Fibroblast of the aortic adventitia (primary cell): Measurements from ENCODE around the gene LIME1. TPM values are rescaled to one million over a fixed set of nuclear protein-coding genes. Genes with fewer than 3 reads are reported as not detected.
A peak's percentile ranks its signal among the peaks of the same experiment; 100 is the strongest.

Experiments used
- DNase-seq: peaks from one replicate; pipeline ENCODE4 v3.0.0-alpha.2; 2010; ENCODE audit warnings: low read depth
- H3K4me3 ChIP-seq: 2 replicates; pipeline ENCODE4 v1.5.1; 2011; ENCODE audit warnings: low read depth, mild to moderate bottlenecking, control low read depth, low read length, moderate library complexity
- total RNA-seq: library from RNA; depleted of rRNA; stranded (reverse); fragments of >200 nt; gene quantifications from 2 replicates; pipeline ENCODE4 v1.2.3, GENCODE V29; 2012; ENCODE audit warnings: low replicate concordance
- TF ChIP-seq, protein P1 (sequence below): IDR thresholded peaks from 2 replicates; pipeline ENCODE4 v1.5.1; 2011; ENCODE audit warnings: mild to moderate bottlenecking, low read length, control low read depth, inconsistent platforms; ENCODE audit not compliant: insufficient read depth

LIME1 gene
- total RNA-seq, 1 donor: 1.7 TPM

DNA sequence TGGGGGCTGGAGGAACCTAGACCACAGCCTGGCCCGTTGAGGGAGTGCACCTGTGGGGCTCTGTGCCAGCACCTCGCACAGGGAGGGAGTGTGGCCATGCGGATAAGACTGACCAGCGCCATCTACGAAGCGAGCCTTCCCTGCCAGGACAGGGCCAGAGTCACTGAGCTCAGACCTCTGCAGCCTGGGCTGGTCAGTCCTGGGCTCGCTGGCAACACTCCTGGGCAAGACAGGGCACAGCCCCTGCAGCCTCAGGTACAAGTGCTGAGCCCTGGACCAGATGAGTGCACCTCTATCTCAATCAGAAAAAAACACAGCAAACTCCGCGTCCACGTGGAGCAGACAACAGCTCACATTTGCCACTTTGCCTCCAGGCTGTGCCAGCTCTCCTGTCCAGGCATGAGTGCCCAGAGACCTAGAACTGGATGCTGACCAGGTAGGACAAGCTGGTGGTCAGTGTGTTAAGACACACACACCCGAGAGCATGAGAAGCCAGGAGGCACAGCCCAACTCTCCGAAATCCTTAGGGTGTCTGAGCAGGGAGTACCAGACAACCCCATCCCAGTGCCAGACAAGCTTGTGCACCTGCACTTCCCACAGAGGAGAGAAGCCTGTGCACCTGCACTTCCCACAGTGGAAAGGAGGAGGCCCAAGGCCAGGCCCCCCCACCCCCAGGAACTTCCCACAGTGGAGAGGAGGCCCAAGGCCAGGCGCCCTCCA is 33.6 kb upstream of the LIME1 start:
- TF ChIP-seq, protein P1, sequence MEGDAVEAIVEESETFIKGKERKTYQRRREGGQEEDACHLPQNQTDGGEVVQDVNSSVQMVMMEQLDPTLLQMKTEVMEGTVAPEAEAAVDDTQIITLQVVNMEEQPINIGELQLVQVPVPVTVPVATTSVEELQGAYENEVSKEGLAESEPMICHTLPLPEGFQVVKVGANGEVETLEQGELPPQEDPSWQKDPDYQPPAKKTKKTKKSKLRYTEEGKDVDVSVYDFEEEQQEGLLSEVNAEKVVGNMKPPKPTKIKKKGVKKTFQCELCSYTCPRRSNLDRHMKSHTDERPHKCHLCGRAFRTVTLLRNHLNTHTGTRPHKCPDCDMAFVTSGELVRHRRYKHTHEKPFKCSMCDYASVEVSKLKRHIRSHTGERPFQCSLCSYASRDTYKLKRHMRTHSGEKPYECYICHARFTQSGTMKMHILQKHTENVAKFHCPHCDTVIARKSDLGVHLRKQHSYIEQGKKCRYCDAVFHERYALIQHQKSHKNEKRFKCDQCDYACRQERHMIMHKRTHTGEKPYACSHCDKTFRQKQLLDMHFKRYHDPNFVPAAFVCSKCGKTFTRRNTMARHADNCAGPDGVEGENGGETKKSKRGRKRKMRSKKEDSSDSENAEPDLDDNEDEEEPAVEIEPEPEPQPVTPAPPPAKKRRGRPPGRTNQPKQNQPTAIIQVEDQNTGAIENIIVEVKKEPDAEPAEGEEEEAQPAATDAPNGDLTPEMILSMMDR: no peak
- no peak for DNase-seq
- no peak overlapping the region for H3K4me3 ChIP-seq

DNA sequence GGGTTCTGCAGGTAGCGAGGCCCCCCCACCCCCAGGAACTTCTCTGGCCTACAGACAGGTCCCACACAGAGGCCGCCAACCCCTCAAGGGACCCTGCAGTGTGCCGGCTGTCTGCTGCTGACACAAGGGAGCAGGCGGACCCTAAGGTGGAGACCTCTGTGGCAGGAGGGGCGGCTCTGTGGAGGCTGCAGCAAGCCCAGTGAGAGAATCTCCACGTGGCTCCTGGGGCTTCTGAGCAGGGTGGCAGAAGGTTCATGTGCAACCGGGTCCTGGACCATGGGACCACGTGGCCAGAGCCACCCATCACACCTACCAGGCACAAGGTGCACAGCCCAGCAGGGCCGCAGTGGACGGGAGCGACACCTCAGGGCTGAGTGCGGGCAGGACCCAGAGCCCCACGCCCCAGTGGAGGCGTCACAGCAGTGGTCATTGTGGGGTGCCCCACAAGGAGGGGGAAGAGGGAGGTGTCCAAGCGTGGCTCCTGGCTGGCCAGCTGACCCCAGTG is 32.9 kb upstream of the LIME1 start:
- DNase-seq: no peak
- TF ChIP-seq, protein P1: no peak

DNA sequence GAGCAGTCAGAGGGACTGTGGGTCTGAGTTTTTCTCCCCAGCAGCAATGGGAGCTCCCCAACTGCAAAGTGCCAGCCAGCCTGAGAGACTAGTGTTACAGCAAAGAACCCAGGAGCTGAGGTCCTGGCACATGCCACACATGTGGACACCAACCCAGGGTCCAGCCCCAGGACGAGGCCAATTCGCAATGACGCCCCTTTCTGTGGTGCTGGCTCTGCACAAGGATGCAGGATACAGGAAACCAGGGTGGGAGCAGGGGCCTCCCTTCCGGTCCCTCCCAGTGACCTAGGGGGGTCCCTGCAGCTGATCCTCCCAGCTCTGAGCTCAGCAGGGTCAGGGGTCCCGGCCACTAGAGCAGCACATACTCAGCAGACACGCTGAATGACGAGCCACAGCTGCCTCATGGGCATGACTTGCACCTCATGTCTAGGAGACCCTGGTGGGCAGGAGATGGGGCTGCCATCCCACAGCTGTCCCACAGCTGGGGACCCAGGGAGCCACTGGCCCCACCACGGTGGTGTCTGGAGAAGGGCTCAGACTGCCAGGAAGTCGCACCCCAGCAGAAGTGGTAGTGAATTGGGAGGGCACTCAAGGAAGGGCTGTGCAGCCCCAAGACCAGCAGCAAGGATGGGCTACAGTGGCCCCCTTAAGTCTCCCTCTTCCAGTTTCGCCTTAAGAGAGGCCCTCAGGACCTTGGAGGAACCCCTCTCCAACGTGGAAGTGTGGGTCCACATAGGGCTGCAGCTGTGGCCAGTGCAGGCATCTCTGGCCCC is 32.3 kb upstream of the LIME1 start:
- no peak for DNase-seq
- H3K4me3 ChIP-seq: no peak overlapping the region
- TF ChIP-seq, protein P1: no peak

More for the DNA sequence above, 32.9 kb upstream of the LIME1 start:
- no peak overlapping the region for H3K4me3 ChIP-seq

DNA sequence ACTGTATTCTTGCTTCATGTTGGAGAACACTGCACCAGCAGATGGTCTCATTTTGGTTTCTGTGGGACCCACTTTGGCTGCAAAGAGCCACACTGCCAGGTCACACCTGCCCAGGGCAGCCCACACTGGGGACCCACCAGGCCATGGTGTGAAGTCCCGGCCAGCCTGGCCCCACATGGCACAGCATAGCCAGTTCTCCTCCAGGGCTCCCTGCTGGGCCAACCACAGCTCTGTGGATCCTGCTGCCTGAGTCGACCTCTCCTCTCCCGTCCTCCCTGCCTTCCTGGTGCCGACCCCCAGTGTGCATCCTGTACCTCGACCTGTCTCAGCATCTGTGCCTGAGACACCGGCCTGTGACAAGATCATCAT is 31.7 kb upstream of the LIME1 start:
- no peak for DNase-seq
- no peak overlapping the region for H3K4me3 ChIP-seq
- TF ChIP-seq, protein P1: no peak

DNA sequence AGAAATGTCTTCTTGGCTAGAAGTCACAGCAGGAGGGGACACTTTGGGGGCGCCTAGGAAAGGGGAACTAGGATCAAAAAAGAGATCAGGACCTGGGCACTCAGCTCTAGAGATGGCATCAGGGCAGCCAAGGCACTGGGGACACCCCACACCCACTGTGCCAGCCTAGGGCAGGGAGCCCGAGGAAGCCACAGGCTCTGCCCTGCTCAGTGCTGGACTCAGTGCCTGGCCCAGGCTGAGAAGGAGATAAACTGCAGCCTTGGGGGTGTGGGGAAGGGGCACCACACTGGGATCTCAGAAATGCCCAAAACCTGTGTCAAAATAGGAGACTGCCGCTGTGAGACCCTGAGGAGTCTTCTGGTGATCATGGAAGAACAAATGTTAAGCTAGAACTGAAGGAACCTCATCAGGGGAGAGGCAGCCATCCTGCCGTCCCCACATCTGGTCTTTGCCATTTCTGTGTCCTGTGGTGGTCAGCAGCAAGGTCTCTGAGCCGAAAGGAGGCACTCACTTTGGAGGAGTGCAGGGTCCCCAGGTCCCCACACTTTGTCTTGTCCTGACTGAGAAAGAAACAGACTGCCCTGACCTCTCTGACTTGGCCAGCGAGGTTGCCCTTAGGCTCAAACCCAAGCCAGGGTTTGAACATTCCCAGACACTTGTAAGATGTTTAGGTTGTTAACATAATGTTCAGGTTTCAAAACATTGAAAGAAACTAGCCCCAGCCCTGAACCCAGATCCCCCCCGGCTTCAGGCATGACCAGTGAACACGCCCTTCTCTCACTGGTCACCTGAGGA is 31.0 kb upstream of the LIME1 start:
- no peak for DNase-seq
- TF ChIP-seq, protein P1: no peak
- no peak overlapping the region for H3K4me3 ChIP-seq

DNA sequence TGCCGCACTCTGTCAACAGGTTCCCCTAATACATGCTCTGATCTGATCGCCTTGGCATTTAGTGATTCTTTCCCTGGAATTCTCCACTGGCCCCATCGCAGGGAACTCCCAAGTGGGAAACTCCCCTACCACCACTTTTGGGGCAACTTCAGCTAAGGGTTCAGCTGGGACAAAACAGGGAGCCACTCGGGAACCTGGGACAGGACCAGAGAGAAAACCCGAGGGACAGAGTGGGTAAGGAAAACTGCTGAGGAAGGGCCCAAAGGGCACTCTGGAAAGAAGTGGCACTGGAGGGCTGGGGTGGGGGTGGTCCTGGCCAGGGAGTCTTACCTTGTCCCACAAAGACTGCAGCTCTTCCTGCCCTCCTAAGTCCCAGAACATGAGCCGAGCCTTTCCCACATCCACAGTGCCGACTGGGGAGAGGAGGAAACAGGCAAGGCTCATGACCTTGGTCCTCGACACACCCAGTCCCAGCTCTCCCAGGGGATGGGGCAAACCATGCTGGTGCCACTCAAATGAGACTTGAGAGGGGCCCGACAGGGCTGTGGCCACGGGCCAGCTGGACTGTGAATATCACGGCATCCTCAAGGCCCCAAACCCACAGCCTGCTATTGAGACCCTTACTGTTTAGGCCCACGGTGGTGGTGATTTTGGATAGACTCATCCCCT is 30.3 kb upstream of the LIME1 start:
- TF ChIP-seq, protein P1: no peak
- DNase-seq: no peak
- peak overlapping the region; percentile 84 for H3K4me3 ChIP-seq
